GM12892 (cell line): ENCODE results near the gene GMIP.

ENCODE experiments used
- POLR2A ChIP-seq: IDR thresholded peaks from 2 replicates; pipeline ENCODE4 v1.6.1; 2011; ENCODE audit warnings: low read depth, low read length, control low read depth
- POLR2AphosphoS5 ChIP-seq: IDR thresholded peaks from 2 replicates; pipeline ENCODE4 v1.6.1; 2011; ENCODE audit warnings: low read depth, low read length, control low read depth
- TAF1 ChIP-seq: IDR thresholded peaks from 2 replicates; pipeline ENCODE4 v1.6.1; 2011; ENCODE audit warnings: low read depth, mild to moderate bottlenecking, control low read depth, low read length, borderline replicate concordance

- TF ChIP-seq POLR2AphosphoS5 (no peak), POLR2A (no peak), TAF1 (no peak)
Observed at GRCh38 chr19:19635313-19635702, 8.1 kb downstream of the GMIP start.
